HepG2 (cell line): Measurements from ENCODE around the gene CEBPE. TPM values are rescaled to one million over a fixed set of nuclear protein-coding genes. Genes with fewer than 3 reads are reported as not detected.

Experiments used
- FIP1L1 ChIP-seq: fragments of 200-400 bp; formaldehyde crosslinking; IDR thresholded peaks from 2 replicates; pipeline ENCODE4 v1.6.1; 2018; ENCODE audit warnings: low read depth, mild to moderate bottlenecking, low read length, moderate library complexity, borderline replicate concordance; ENCODE audit not compliant: insufficient read depth
- FOXO1 ChIP-seq: sonication (generic); formaldehyde crosslinking; IDR thresholded peaks from 2 replicates; pipeline ENCODE4 v1.4.0; 2020; ENCODE audit warnings: missing genetic modification reagents
- GATA4 ChIP-seq: sonication (generic); IDR thresholded peaks from 2 replicates; pipeline ENCODE4 v1.6.1; 2016; ENCODE audit warnings: antibody characterized with exemption, low read depth, borderline replicate concordance
- HDAC6 ChIP-seq: fragments of 200-600 bp; sonication (generic); IDR thresholded peaks from 2 replicates; pipeline ENCODE4 v1.7.0; 2017; ENCODE audit warnings: mild to moderate bottlenecking, antibody characterized with exemption, low read length, low read depth
- HNRNPUL1 ChIP-seq: fragments of 200-400 bp; formaldehyde crosslinking; IDR thresholded peaks from 2 replicates; pipeline ENCODE4 v1.6.1; 2017; ENCODE audit warnings: low read depth, mild to moderate bottlenecking, low read length, moderate library complexity
- IKZF1 ChIP-seq: fragments of 450-650 bp; IDR thresholded peaks from 2 replicates; pipeline ENCODE4 v1.7.1; 2016
- NCOR1 ChIP-seq: fragments of 200-600 bp; sonication (generic); IDR thresholded peaks from 2 replicates; pipeline ENCODE4 v1.7.0; 2017; ENCODE audit warnings: antibody characterized with exemption, low read length, borderline replicate concordance
- PRPF4 ChIP-seq: fragments of 200-400 bp; formaldehyde crosslinking; IDR thresholded peaks from 2 replicates; pipeline ENCODE4 v1.6.1; 2016; ENCODE audit warnings: low read length, low read depth; ENCODE audit not compliant: poor library complexity, severe bottlenecking
- REPIN1 ChIP-seq: sonication (generic); formaldehyde crosslinking; IDR thresholded peaks from 2 replicates; pipeline ENCODE4 v1.8.0; 2022; ENCODE audit warnings: missing genetic modification reagents, low read depth, mild to moderate bottlenecking, borderline replicate concordance
- SOX6 ChIP-seq, 2 experiments: fragments of 450-650 bp in 1 of 2; sonication (generic) in 1 of 2; formaldehyde crosslinking in 1 of 2; IDR thresholded peaks; 2 replicates each; pipeline versions ENCODE4 v1.4.0 to v1.6.1; 2017 to 2020; ENCODE audit warnings: antibody characterized with exemption in 1 of 2, mild to moderate bottlenecking in 1 of 2, missing genetic modification reagents in 1 of 2
- ZFP1 ChIP-seq: IDR thresholded peaks from 2 replicates; pipeline ENCODE4 v1.6.1; 2016
- ZNF138 ChIP-seq: sonication (generic); formaldehyde crosslinking; IDR thresholded peaks from 2 replicates; pipeline ENCODE4 v1.5.0; 2020; ENCODE audit warnings: mild to moderate bottlenecking, low read depth, missing genetic modification reagents
- ZNF234 ChIP-seq: sonication (generic); formaldehyde crosslinking; conservative IDR thresholded peaks from 2 replicates; pipeline ENCODE4 v1.5.1; 2020; ENCODE audit warnings: mild to moderate bottlenecking, missing genetic modification reagents
- ZNF280D ChIP-seq: sonication (generic); formaldehyde crosslinking; IDR thresholded peaks from 2 replicates; pipeline ENCODE4 v1.5.1; 2020; ENCODE audit warnings: mild to moderate bottlenecking, missing genetic modification reagents
- ZNF484 ChIP-seq: sonication (generic); formaldehyde crosslinking; IDR thresholded peaks from 2 replicates; pipeline ENCODE4 v1.5.1; 2020; ENCODE audit warnings: mild to moderate bottlenecking, low read depth, missing genetic modification reagents, borderline replicate concordance
- ZNF713 ChIP-seq: sonication (generic); formaldehyde crosslinking; IDR thresholded peaks from 2 replicates; pipeline ENCODE4 v1.4.0; 2020; ENCODE audit warnings: mild to moderate bottlenecking, missing genetic modification reagents
- polyA plus RNA-seq, 8 experiments: library from polyadenylated mRNA; depleted of rRNA in 3 of 8; stranded (reverse) in 7 of 8; unstranded in 1 of 8; fragments of >200 nt; fragmentation: Illumina TruSeq in 4 of 8; extraction: Trizol in 4 of 8; gene quantifications; 2 replicates each; pipeline versions ENCODE4 v1.2.1 to v1.2.3, GENCODE V29; 2011 to 2016; ENCODE audit warnings: low read depth in 4 of 8, missing spikeins in 1 of 8, mixed read lengths in 1 of 8; ENCODE audit not compliant: insufficient read depth in 1 of 8
- total RNA-seq, 5 experiments: library from RNA; depleted of rRNA; stranded (reverse); fragments of >200 nt; fragmentation: Illumina TruSeq; extraction: Trizol; gene quantifications; 2 replicates each; pipeline ENCODE4 v1.2.3, GENCODE V29; 2016; ENCODE audit warnings: low read depth in 1 of 5
- TF ChIP-seq, protein P1 (sequence below): sonication (generic); formaldehyde crosslinking; IDR thresholded peaks from 2 replicates; pipeline ENCODE4 v1.4.0; 2020; ENCODE audit warnings: missing genetic modification reagents
- TF ChIP-seq, protein P2 (sequence below): sonication (generic); formaldehyde crosslinking; IDR thresholded peaks from 2 replicates; pipeline ENCODE4 v1.8.0; 2022; ENCODE audit warnings: missing genetic modification reagents, mild to moderate bottlenecking, borderline replicate concordance
- TF ChIP-seq, protein P3 (sequence below): fragments of 450-650 bp; IDR thresholded peaks from 2 replicates; pipeline ENCODE4 v1.6.1; 2016

CEBPE gene
- total and polyA plus RNA-seq, 2 of the 13 experiments (the other 11 are each of a cell fraction or from before 2014, with no cell fraction given), result 0.09 to 0.11 TPM

- no peak for TF ChIP-seq GATA4
- no peak for TF ChIP-seq IKZF1
- TF ChIP-seq ZNF713, result no peak
- peak; percentile 61; the same call in 1 of the 2 replicates for TF ChIP-seq ZFP1 (CRISPR knock-in tag)
- TF ChIP-seq NCOR1, result no peak
- peak; percentile 76 for TF ChIP-seq PRPF4
- TF ChIP-seq ZNF280D (CRISPR knock-in tag), result no peak
- no peak for TF ChIP-seq ZNF484 (CRISPR knock-in tag)
- TF ChIP-seq FIP1L1, result no peak
- TF ChIP-seq, protein P1, sequence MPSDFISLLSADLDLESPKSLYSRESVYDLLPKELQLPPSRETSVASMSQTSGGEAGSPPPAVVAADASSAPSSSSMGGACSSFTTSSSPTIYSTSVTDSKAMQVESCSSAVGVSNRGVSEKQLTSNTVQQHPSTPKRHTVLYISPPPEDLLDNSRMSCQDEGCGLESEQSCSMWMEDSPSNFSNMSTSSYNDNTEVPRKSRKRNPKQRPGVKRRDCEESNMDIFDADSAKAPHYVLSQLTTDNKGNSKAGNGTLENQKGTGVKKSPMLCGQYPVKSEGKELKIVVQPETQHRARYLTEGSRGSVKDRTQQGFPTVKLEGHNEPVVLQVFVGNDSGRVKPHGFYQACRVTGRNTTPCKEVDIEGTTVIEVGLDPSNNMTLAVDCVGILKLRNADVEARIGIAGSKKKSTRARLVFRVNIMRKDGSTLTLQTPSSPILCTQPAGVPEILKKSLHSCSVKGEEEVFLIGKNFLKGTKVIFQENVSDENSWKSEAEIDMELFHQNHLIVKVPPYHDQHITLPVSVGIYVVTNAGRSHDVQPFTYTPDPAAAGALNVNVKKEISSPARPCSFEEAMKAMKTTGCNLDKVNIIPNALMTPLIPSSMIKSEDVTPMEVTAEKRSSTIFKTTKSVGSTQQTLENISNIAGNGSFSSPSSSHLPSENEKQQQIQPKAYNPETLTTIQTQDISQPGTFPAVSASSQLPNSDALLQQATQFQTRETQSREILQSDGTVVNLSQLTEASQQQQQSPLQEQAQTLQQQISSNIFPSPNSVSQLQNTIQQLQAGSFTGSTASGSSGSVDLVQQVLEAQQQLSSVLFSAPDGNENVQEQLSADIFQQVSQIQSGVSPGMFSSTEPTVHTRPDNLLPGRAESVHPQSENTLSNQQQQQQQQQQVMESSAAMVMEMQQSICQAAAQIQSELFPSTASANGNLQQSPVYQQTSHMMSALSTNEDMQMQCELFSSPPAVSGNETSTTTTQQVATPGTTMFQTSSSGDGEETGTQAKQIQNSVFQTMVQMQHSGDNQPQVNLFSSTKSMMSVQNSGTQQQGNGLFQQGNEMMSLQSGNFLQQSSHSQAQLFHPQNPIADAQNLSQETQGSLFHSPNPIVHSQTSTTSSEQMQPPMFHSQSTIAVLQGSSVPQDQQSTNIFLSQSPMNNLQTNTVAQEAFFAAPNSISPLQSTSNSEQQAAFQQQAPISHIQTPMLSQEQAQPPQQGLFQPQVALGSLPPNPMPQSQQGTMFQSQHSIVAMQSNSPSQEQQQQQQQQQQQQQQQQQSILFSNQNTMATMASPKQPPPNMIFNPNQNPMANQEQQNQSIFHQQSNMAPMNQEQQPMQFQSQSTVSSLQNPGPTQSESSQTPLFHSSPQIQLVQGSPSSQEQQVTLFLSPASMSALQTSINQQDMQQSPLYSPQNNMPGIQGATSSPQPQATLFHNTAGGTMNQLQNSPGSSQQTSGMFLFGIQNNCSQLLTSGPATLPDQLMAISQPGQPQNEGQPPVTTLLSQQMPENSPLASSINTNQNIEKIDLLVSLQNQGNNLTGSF (CRISPR knock-in tag), result no peak
- TF ChIP-seq, protein P2, sequence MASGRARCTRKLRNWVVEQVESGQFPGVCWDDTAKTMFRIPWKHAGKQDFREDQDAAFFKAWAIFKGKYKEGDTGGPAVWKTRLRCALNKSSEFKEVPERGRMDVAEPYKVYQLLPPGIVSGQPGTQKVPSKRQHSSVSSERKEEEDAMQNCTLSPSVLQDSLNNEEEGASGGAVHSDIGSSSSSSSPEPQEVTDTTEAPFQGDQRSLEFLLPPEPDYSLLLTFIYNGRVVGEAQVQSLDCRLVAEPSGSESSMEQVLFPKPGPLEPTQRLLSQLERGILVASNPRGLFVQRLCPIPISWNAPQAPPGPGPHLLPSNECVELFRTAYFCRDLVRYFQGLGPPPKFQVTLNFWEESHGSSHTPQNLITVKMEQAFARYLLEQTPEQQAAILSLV (CRISPR knock-in tag), result no peak
- no peak for TF ChIP-seq FOXO1 (CRISPR knock-in tag)
- TF ChIP-seq ZNF234, result no peak
- peak; percentile 89 for TF ChIP-seq REPIN1 (CRISPR knock-in tag)
- no peak for TF ChIP-seq ZNF138 (CRISPR knock-in tag)
- TF ChIP-seq, protein P3, sequence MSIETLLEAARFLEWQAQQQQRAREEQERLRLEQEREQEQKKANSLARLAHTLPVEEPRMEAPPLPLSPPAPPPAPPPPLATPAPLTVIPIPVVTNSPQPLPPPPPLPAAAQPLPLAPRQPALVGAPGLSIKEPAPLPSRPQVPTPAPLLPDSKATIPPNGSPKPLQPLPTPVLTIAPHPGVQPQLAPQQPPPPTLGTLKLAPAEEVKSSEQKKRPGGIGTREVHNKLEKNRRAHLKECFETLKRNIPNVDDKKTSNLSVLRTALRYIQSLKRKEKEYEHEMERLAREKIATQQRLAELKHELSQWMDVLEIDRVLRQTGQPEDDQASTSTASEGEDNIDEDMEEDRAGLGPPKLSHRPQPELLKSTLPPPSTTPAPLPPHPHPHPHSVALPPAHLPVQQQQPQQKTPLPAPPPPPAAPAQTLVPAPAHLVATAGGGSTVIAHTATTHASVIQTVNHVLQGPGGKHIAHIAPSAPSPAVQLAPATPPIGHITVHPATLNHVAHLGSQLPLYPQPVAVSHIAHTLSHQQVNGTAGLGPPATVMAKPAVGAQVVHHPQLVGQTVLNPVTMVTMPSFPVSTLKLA, result no peak
- no peak for TF ChIP-seq HDAC6
- TF ChIP-seq SOX6 (IDR thresholded peaks at IDR 0.05), result no peak
- peak; percentile 23; the same call in 1 of the 2 replicates for TF ChIP-seq SOX6 (CRISPR knock-in tag; IDR thresholded peaks at IDR 0.05)
- no peak for TF ChIP-seq HNRNPUL1
These were observed 50.2 kb downstream of the CEBPE start (continued) for GRCh38 chr14:23068789-23069412.
